GM12878 (cell line): ENCODE data around the gene SMO. TPM values are rescaled to one million over a fixed set of nuclear protein-coding genes. Genes with fewer than 3 reads are reported as not detected.

Source experiments
- ATAC-seq: fragments of 200-7000 bp; cut with Tn5 transposase; 3 replicates; pipeline ENCODE4 v1.9.1; 2020; ENCODE audit warnings: mild to moderate bottlenecking, moderate library complexity
- BruUV-seq: library from RNA; stranded (reverse); fragments of 400-500 nt; replicated peaks from 2 replicates; lab custom pipeline; 2021; lab: Mats Ljungman, UMichigan
- CTCF ChIA-PET: fragments of 300-600 bp; sonication (Branson Sonifier 250); formaldehyde crosslinking; extraction: SDS; loops from one replicate; lab custom pipeline; 2021; ENCODE audit warnings: inconsistent platforms; lab: Yijun Ruan, JAX
- POLR2A ChIA-PET: fragments of 350-600 bp; formaldehyde crosslinking; extraction: SDS; loops from one replicate; lab custom pipeline; 2021; ENCODE audit warnings: inconsistent platforms; lab: Charles Lee
- RAD21 ChIA-PET: fragments of 300-600 bp; sonication (Branson Sonifier 250); formaldehyde crosslinking; loops from one replicate; lab custom pipeline; 2023; ENCODE audit warnings: antibody characterized with exemption; ENCODE audit not compliant: unreplicated experiment; lab: Charles Lee
- SMC1A ChIA-PET: fragments of 300-600 bp; sonication (Branson Sonifier 250); formaldehyde crosslinking; loops from one replicate; lab custom pipeline; 2023; ENCODE audit not compliant: unreplicated experiment, uncharacterized antibody; lab: Charles Lee
- DNase-seq: peaks from one replicate; pipeline ENCODE4 v3.0.0-alpha.2; 2011; ENCODE audit warnings: low read depth, low spot score
- FAIRE-seq: peaks from 3 replicates; lab custom pipeline; 2011; peaks lifted over from hg19 to GRCh38; lab: Jason Lieb, UNC
- H2AFZ ChIP-seq: 2 replicates; pipeline ENCODE4 v1.6.0; 2011; ENCODE audit warnings: low read depth, low read length, control low read depth; ENCODE audit not compliant: control insufficient read depth
- H3K27ac ChIP-seq: 2 replicates; pipeline ENCODE4 v1.5.1; 2011; ENCODE audit warnings: control low read depth; ENCODE audit not compliant: control insufficient read depth, insufficient read depth
- H3K27me3 ChIP-seq, 2 experiments: replicated peaks in 1 of 2; 2 replicates each; pipeline versions ENCODE4 v1.6.0 to v1.6.1; 2011; ENCODE audit warnings: low read length in 1 of 2; ENCODE audit not compliant: control insufficient read depth in 2 of 2, insufficient read depth in 2 of 2
- H3K36me3 ChIP-seq, 2 experiments: 2 replicates each; pipeline ENCODE4 v1.5.1; 2011; ENCODE audit warnings: low read length in 1 of 2; ENCODE audit not compliant: control insufficient read depth in 2 of 2, insufficient read depth in 2 of 2
- H3K4me1 ChIP-seq: 2 replicates; pipeline ENCODE4 v1.6.1; 2011; ENCODE audit warnings: mild to moderate bottlenecking, low read length, moderate library complexity, mixed read lengths; ENCODE audit not compliant: control insufficient read depth, insufficient read depth
- H3K4me2 ChIP-seq: 2 replicates; pipeline ENCODE4 v1.6.0; 2011; ENCODE audit warnings: control low read depth; ENCODE audit not compliant: control insufficient read depth, insufficient read depth
- H3K4me3 ChIP-seq: fragments of 200-600 bp; sonication (generic); 2 replicates; pipeline ENCODE4 v1.5.1; 2016
- H3K79me2 ChIP-seq: 2 replicates; pipeline ENCODE4 v1.6.0; 2011; ENCODE audit warnings: low read length; ENCODE audit not compliant: control insufficient read depth, insufficient read depth
- H3K9ac ChIP-seq: 2 replicates; pipeline ENCODE4 v1.8.0; 2011; ENCODE audit warnings: low read length, control low read depth, mixed read lengths; ENCODE audit not compliant: control insufficient read depth, insufficient read depth
- H3K9me3 ChIP-seq: replicated peaks from 3 replicates; pipeline ENCODE4 v1.5.1; 2011; ENCODE audit warnings: mild to moderate bottlenecking, low read length; ENCODE audit not compliant: control insufficient read depth, insufficient read depth
- H4K20me1 ChIP-seq: 2 replicates; pipeline ENCODE4 v1.6.0; 2011; ENCODE audit not compliant: control insufficient read depth, insufficient read depth
- BACH1 ChIP-seq: fragments of 450-650 bp; IDR thresholded peaks from 2 replicates; pipeline ENCODE4 v1.6.1; 2017; ENCODE audit warnings: mild to moderate bottlenecking, borderline replicate concordance
- E2F8 ChIP-seq: fragments of 450-650 bp; IDR thresholded peaks from 2 replicates; pipeline ENCODE4 v1.6.1; 2018; ENCODE audit warnings: mild to moderate bottlenecking, low read depth, moderate library complexity; ENCODE audit not compliant: partially characterized antibody
- MYB ChIP-seq: fragments of 150-350 bp; IDR thresholded peaks from 2 replicates; pipeline ENCODE4 v1.6.1; 2014; ENCODE audit warnings: mild to moderate bottlenecking, low read depth, low read length, borderline replicate concordance
- NBN ChIP-seq: fragments of 450-650 bp; IDR thresholded peaks from 2 replicates; pipeline ENCODE4 v1.6.1; 2016
- NFXL1 ChIP-seq: fragments of 450-650 bp; IDR thresholded peaks from 2 replicates; pipeline ENCODE4 v1.6.1; 2017; ENCODE audit warnings: antibody characterized with exemption, mild to moderate bottlenecking, borderline replicate concordance
- PKNOX1 ChIP-seq: fragments of 450-650 bp; IDR thresholded peaks from 2 replicates; pipeline ENCODE4 v1.6.1; 2016; ENCODE audit warnings: mild to moderate bottlenecking
- REST ChIP-seq: IDR thresholded peaks from 2 replicates; pipeline ENCODE4 v1.6.1; 2012; ENCODE audit warnings: mild to moderate bottlenecking, low read depth, low read length
- ZBED1 ChIP-seq: IDR thresholded peaks from 2 replicates; pipeline ENCODE4 v1.6.1; 2016; ENCODE audit warnings: borderline replicate concordance
- WGBS: methylation state at CpG from one replicate; pipeline ENCODE4 v1.1.6; 2016; ENCODE audit warnings: low lambda C conversion rate; ENCODE audit not compliant: insufficient replicate concordance, insufficient coverage; ENCODE audit errors: missing lambda C conversion rate; 5-methylcytosine and 5-hydroxymethylcytosine counted together
- in situ Hi-C: fragments of 300-500 bp; cut with MboI; formaldehyde crosslinking; loops from 9 replicates; pipeline ENCODE4 v1.14.3; 2018; ENCODE audit warnings: mixed read lengths
- intact Hi-C: fragments of 100-400 bp; cut with micrococcal nuclease; formaldehyde crosslinking; loops from one replicate; pipeline ENCODE4 v1.14.2; 2022; ENCODE audit not compliant: unreplicated experiment
- polyA plus RNA-seq, 11 experiments: library from polyadenylated mRNA; depleted of rRNA in 4 of 11; unstranded in 6 of 11; stranded (reverse) in 5 of 11; fragments of >200 nt; fragmentation: Nextera tagmentation in 4 of 11; fragmentation: Illumina TruSeq in 1 of 11; extraction: Ambion mirVana in 4 of 11; extraction: Trizol in 1 of 11; gene quantifications; 1 replicate in 1 of 11; 2 replicates in 10 of 11; pipeline versions ENCODE4 v1.2.1 to v1.2.3, GENCODE V29; 2011 to 2016; ENCODE audit warnings: inconsistent platforms in 2 of 11, missing spikeins in 2 of 11, low read depth in 1 of 11
- total RNA-seq, 4 experiments: library from RNA; depleted of rRNA in 3 of 4; stranded (reverse); fragments of >200 nt in 3 of 4; fragmentation: Illumina TruSeq in 1 of 4; extraction: Trizol in 1 of 4; gene quantifications; 2 replicates each; pipeline versions ENCODE4 v1.2.1 to v1.2.3, GENCODE V29; 2013 to 2021

SMO gene
- total and polyA plus RNA-seq, 10 of the 15 experiments (the other 5 are each of a cell fraction or from before 2014, with no cell fraction given): 0.40 to 11.2 (median 2.6) TPM

- H2AFZ ChIP-seq: no peak overlapping the region
- in situ Hi-C loops: no loop called here
- no TSS peak for BruUV-seq
- 0 out of 4 replicates have a peak, but pooled peaks cover 0 to 1% of the 10 kb centered on the region in 2 experiments for H3K27me3 ChIP-seq
- H3K4me3 ChIP-seq: no peak overlapping the region
- intact Hi-C loops: no loop called here
- no peak overlapping the region for H3K27ac ChIP-seq
- no peak for DNase-seq
- CTCF ChIA-PET: interaction anchor here (1.6 kb wide), 1 partner anchor 19 kb away, joined by 3 read pairs; no protein-coding TSS in a partner anchor
- H3K36me3 ChIP-seq: no peaks in the 10 kb centered on the region
- POLR2A ChIA-PET: no interaction called here
- TF ChIP-seq NBN: no peak
- no peak for TF ChIP-seq E2F8
- TF ChIP-seq NFXL1: no peak
- TF ChIP-seq BACH1: no peak
- no peak for TF ChIP-seq ZBED1
- no peak for TF ChIP-seq REST
- no peak for TF ChIP-seq MYB
- TF ChIP-seq PKNOX1: no peak
- TF ChIP-seq, all 136 proteins: peak for 0
- RAD21 ChIA-PET: no interaction called here
- peak overlapping the region; percentile 38; the same call in 1 of the 2 replicates for H3K4me2 ChIP-seq
- H4K20me1 ChIP-seq: no peaks in the 10 kb centered on the region
- H3K4me1 ChIP-seq: peaks cover 8% of the 10 kb centered on the region
- H3K9ac ChIP-seq: no peak overlapping the region
- 75% methylated on average over 3 of the region's 3 CpGs for WGBS
- no peaks in the 10 kb centered on the region; the same call in 2 of the 3 replicates for H3K9me3 ChIP-seq
- FAIRE-seq (no peak), ATAC-seq (no peak)
- SMC1A ChIA-PET: interaction anchor here (0.7 to 1.6 kb wide), 3 partner anchors 8 to 28 kb away, joined by 3 to 4 read pairs (median 4); no protein-coding TSS in a partner anchor
- no peaks in the 10 kb centered on the region; the same call in 1 of the 2 replicates for H3K79me2 ChIP-seq
These were observed 2.8 kb downstream of the SMO start for GRCh38 chr7:129191272-129191671.
